SK-N-MC (cell line): Measurements from ENCODE around the gene SREK1IP1.
"Not testable (repeated sequence)": the region's sequence is repeated elsewhere in the genome, so short reads cannot be mapped to it uniquely, and the experiment has no call there.

ENCODE experiments used
- EZH2 ChIP-seq: fragments of 200-600 bp; sonication (generic); IDR thresholded peaks from one replicate; pipeline ENCODE4 v1.6.1; 2017; ENCODE audit warnings: antibody characterized with exemption
- POLR2AphosphoS5 ChIP-seq: IDR thresholded peaks from 2 replicates; pipeline ENCODE4 v1.6.1; 2012; ENCODE audit warnings: mild to moderate bottlenecking, low read depth, low read length, borderline replicate concordance

DNA sequence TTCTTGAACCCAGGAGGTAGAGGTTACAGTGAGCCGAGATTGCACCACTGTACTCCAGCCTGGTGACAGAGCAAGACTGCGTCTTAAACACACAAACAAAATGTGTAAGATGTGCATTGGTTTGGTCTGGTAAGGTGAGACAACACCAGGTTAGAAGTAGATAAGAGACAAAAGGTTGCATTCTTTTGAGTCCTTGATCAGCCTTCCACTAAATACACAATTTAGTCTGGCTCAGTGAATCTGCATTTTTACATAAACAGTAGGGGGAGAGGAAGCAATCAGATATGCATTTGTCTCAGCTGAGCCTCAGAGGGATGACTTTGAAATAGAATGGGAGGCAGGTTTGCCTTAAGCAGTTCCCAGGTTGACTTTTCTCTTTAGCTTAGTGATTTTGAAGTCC lies 62.4 kb downstream of the SREK1IP1 start:
- not testable (repeated sequence) for TF ChIP-seq EZH2, POLR2AphosphoS5
